GM12891 (cell line): ENCODE measurements around the gene CPED1.

ENCODE experiments used
- POLR2A ChIP-seq: IDR thresholded peaks from 2 replicates; pipeline ENCODE4 v1.6.1; 2011; ENCODE audit warnings: low read depth, low read length, control low read depth
- POLR2AphosphoS5 ChIP-seq: IDR thresholded peaks from 2 replicates; pipeline ENCODE4 v1.6.1; 2011; ENCODE audit warnings: low read depth, low read length, control low read depth

DNA sequence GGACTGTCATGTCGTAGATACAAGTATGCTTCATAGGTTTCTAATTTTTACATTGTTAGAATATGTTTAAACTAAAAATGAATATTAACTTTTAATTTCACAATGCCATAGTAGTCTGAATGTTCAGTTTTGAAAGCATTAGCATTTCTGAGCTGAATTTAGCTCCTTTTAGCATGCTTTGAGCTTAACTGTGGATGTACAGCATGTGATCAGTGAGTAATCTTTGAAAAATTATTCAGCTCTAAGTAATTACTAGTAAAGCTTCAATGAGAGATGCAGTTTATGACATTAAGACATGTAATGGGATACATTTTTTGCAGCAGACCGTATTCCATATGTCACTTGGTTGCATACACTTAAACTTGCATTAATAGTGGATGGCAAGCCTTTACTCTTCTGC, 226.1 kb downstream of the CPED1 start:
- TF ChIP-seq POLR2A = no peak
- no peak for TF ChIP-seq POLR2AphosphoS5
